Measurements from ENCODE around the gene RPS6KL1.

GRCh38 chr14:74855945-74856344 lies 67.1 kb downstream of the RPS6KL1 start:
- TF ChIP-seq, protein P1, sequence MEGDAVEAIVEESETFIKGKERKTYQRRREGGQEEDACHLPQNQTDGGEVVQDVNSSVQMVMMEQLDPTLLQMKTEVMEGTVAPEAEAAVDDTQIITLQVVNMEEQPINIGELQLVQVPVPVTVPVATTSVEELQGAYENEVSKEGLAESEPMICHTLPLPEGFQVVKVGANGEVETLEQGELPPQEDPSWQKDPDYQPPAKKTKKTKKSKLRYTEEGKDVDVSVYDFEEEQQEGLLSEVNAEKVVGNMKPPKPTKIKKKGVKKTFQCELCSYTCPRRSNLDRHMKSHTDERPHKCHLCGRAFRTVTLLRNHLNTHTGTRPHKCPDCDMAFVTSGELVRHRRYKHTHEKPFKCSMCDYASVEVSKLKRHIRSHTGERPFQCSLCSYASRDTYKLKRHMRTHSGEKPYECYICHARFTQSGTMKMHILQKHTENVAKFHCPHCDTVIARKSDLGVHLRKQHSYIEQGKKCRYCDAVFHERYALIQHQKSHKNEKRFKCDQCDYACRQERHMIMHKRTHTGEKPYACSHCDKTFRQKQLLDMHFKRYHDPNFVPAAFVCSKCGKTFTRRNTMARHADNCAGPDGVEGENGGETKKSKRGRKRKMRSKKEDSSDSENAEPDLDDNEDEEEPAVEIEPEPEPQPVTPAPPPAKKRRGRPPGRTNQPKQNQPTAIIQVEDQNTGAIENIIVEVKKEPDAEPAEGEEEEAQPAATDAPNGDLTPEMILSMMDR (IDR thresholded peaks at IDR 0.05; ENCODE audit: low read length), result no peak
- TF ChIP-seq EZH2 (optimal IDR thresholded peaks at IDR 0.05; ENCODE audit: low read depth, low read length) (no peak), EZH2phosphoT487 (IDR thresholded peaks at IDR 0.05; ENCODE audit: low read length) (no peak)
